CD4-positive, alpha-beta T cell treated with Interleukin-21 for 1 hour (primary cell): ENCODE results near the gene HSP90AA1.
A peak's percentile ranks its signal among the peaks of the same experiment; 100 is the strongest.
"Not testable (repeated sequence)": the region's sequence is repeated elsewhere in the genome, so short reads cannot be mapped to it uniquely, and the experiment has no call there.

ENCODE experiments used
- DNase-seq: peaks from one replicate; pipeline ENCODE4 v3.0.0-alpha.2; 2020

HSP90AA1 gene

GRCh38 chr14:102064590-102064989, 22.3 kb downstream of the HSP90AA1 start:
- not testable (repeated sequence) for DNase-seq

DNA sequence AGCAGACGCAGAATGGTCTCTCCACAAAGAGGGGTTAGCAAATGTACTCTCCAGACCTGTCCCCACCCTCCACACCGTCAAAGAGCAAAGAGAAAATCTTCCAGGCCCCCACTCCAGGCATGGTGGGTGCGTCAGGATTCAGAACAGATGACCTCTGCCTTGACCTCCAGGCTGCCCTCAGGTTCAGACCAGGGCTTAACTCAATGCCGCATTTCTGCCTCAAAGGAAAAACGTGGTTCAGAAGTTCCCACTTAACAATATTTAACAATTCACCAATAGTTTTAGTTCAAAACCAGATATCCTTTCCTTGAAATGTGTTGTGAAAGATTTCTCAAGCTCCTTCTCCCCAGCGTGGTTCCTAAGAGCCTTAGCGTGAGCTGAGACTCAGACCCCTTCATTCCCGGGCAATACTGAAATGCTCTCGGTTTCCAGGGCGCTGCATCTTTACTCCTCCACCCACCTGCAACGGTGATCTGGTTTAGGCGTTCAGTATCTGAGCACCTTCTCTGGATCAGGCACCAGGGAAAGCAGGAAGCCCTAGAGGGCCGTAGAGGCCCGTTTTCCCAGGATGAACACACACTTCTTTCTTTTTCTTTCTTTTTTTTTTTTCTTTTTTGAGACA, 22.9 kb downstream of the HSP90AA1 start:
- DNase-seq: no peak

GRCh38 chr14:102063109-102063807, 23.6 kb downstream of the HSP90AA1 start:
- peak; percentile 87 for DNase-seq

GRCh38 chr14:102058961-102059360, 27.9 kb downstream of the HSP90AA1 start:
- DNase-seq: no peak

- DNase-seq: no peak
Observed at GRCh38 chr14:102058146-102058545, 28.7 kb downstream of the HSP90AA1 start.

DNA sequence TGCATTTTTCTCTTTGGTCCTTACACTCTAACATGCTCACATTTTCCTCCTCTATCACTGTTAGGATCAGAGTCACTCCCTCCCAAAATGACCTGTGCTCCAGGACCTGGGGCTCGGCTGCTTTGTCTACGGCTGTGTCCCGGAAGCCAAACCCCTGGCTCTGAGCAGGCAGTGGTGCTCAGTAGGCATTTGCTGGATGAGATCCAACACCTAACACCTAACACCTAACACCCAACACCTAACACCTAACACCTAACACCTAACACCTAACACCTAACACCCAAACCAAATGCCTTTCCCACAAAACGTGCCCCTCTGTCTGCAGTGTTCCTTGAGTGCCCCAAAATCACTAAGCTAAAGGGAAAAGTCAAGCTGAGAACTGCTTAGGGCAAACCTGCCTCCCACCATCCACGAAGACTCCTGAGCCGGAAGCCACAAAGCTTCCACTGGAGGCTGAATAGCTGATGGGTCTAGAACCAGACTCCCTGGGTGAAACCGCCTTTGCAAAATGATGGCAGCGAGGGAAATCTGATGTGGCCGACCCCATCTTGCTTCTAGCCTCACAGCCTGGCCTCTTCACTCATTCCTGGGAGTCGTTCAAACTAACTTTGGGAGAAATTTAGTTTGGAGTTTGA, 29.2 kb downstream of the HSP90AA1 start:
- peak; percentile 36 for DNase-seq

GRCh38 chr14:102056694-102057442, 30.0 kb downstream of the HSP90AA1 start:
- no peak for DNase-seq

- no peak for DNase-seq
Observed at GRCh38 chr14:102055181-102055901, 31.5 kb downstream of the HSP90AA1 start.

- no peak for DNase-seq
Observed at GRCh38 chr14:102052522-102052921, 34.3 kb downstream of the HSP90AA1 start.

DNA sequence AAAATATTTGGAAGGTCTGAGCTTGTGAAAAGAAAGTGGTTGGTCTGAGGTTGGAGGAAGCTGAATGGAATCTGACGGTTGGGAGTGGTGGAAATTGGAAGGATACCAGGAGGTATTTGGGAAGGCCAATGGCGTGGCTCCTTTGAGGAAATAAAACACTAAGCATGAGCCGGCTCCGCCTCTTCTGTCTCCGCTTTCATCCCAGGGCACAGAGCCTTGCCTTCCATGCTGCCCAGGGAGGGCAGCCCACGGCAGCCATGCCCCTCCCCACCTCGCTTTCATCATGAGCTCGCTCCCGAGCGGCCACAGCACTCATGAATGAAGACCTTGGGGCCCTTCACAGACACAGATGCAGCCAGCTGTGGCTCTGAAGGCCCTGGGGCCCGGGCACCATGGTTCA, 36.2 kb downstream of the HSP90AA1 start:
- no peak for DNase-seq

GRCh38 chr14:102050026-102050405, 36.8 kb downstream of the HSP90AA1 start:
- DNase-seq: no peak

DNA sequence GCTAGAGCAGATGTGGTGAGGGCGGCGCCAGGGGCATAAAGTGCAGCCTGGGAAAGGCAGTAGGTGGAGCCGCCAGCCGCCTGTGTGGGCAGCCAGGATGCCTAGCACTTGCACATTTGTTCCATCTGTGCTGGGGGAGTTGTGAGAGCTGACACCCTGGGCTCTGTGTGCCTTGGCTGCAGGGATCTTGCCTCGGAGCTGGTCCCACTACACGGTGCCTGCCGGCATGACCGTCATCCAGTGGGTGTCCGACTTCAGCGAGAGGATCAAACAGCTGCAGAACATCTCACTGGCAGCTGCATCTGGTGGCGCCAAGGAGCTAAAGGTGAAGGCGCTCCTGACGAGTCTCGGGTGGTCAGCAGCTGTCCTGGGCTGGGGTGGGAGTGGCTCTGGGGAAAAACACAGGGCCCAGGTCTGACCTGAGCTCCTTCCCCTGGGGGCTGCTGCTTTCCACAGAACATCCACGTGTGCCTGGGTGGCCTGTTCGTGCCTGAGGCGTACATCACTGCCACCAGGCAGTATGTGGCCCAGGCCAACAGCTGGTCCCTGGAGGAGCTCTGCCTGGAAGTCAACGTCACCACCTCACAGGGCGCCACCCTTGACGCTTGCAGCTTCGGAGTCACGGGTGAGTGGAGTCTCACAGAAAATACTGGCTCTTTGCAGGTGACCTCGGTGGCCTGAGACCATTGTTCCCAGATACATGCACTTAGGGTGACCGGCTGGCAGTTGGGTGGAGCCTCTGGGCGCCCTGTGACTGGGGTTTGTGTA, 37.4 kb downstream of the HSP90AA1 start:
- DNase-seq: no peak

DNA sequence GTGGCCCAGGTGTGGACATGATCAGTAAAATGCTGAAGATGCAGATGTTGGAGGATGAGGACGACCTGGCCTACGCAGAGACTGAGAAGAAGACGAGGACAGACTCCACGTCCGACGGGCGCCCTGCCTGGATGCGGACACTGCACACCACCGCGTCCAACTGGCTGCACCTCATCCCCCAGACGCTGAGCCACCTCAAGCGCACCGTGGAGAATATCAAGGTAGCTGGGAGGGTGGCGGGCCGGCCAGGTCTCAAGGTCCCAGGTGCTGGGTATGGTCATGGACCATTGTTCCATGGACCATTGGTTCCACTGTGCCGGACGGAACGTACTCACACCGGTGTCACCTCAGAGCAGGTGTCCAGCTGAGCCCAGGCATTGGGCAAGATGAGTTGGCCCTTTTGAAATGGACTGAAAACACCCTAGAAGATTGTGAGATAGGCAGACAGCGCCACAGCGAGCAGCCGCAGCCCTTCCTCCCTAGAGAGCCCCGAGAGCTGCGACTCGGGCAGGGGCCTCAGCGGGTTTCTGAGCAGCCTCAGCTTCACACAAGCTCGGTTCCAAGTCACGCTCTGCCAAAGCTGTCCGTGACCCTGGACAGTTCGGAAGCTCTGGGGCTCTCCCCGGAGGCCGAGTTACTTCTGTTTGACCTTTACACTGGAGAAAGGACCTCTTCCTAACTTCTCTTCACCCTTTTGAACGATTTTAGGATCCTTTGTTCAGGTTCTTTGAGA, 38.9 kb downstream of the HSP90AA1 start:
- DNase-seq: no peak

GRCh38 chr14:102046337-102047278, 40.2 kb downstream of the HSP90AA1 start:
- DNase-seq: no peak

DNA sequence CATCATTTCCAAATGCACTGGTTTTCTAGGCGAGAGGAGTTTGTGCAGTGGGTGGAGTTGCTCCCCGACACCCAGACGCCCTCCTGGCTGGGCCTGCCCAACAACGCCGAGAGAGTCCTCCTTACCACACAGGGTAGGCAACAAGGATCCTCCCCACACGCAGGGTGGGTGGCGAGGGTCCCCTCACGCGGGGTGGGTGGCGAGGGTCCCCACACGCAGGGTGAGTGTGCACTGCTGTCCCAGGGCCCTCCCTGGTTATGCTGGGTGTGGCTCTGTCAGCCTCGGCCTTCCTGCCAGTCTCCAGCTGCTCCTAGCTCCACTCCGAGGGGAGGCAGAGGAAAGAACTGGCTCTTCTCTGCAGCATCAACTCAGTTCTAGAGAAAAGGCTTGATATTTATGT, 42.3 kb downstream of the HSP90AA1 start:
- no peak for DNase-seq

DNA sequence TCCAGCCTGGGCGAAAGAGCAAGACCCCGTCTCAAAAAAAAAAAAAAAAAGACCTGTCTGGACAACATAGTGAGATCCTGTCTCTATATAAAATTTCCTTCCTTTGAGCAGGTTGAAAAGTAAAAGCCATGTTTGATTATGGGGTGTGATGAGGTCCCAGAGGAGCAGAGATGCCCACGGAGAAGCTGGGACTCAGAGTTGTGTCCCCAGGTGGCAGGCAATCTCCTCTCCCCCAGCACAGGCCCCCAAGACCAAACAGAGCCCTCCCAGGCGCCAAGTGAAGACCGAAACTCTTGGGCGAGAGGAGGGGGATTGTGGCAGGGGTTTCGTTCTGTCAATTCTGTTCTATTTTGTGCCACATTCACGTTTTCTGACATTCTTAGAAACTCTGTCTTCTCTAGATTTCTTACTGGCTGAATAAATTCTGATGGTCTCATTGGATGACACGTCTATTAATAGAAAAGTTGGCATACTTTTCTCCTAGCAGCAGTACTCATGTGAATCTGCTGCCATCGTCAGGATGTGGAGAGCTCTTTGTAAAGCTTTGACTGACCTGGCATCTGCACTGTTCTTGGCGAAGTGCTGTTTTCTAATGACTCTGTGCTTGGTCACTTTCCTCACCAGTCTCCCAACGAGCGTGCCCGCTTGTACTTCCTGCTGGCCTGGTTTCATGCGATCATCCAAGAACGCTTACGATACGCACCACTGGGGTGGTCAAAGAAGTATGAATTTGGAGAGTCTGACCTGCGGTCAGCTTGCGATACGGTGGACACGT, 43.4 kb downstream of the HSP90AA1 start:
- DNase-seq: no peak

DNA sequence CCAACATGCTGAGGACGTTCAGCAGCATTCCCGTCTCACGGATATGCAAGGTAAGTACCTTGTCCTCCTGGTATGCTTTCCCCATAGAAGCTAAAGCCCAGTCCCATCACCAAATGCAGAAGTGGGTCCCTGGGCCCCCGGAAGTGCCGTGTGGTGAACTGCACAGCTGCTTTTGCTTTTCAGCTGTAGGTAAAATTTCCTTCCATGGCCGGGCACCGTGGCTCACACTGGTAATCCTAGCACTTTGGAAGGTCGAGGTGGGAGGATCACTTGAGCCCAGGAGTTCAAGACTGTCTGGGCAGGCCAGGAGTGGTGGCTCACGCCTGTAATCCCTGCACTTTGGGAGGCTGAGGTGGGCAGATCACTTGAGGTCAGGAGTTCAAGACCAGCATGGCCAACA, 44.1 kb downstream of the HSP90AA1 start:
- no peak for DNase-seq

GRCh38 chr14:102040153-102040552, 46.7 kb downstream of the HSP90AA1 start:
- DNase-seq: no peak

- no peak for DNase-seq
Observed at GRCh38 chr14:102039157-102039556, 47.7 kb downstream of the HSP90AA1 start.
